SK-N-SH (cell line): Measurements from ENCODE around the gene KIAA1549. TPM values are rescaled to one million over a fixed set of nuclear protein-coding genes. Genes with fewer than 3 reads are reported as not detected.

Experiments used
- CTCF ChIA-PET: fragments of 300-600, 350-600 bp; formaldehyde crosslinking; extraction: SDS; loops from one replicate; lab custom pipeline; 2021; lab: Yijun Ruan, JAX
- POLR2A ChIA-PET: fragments of 350-600 bp; sonication (Branson Sonifier 250); formaldehyde crosslinking; extraction: SDS; loops from one replicate; lab custom pipeline; 2020; ENCODE audit warnings: antibody characterized with exemption, inconsistent platforms; lab: Yijun Ruan, JAX
- DNase-seq: peaks from one replicate; pipeline ENCODE4 v3.0.0; 2012
- H2AFZ ChIP-seq: fragments of 200-600 bp; sonication (generic); 2 replicates; pipeline ENCODE4 v1.8.1; 2016; ENCODE audit warnings: antibody characterized with exemption, mild to moderate bottlenecking, low read depth
- H3F3A ChIP-seq: fragments of 200-600 bp; sonication (generic); replicated peaks from 2 replicates; pipeline ENCODE3; 2016; ENCODE audit warnings: antibody characterized with exemption, mild to moderate bottlenecking; ENCODE audit not compliant: insufficient read depth
- H3K27ac ChIP-seq, 2 experiments: fragments of 200-500 bp in 1 of 2; fragments of 200-600 bp in 1 of 2; sonication (Bioruptor generic) in 1 of 2; sonication (generic), shearing (Covaris generic) in 1 of 2; 2 replicates each; pipeline versions ENCODE4 v1.5.1 to v1.6.1; 2014 to 2016; ENCODE audit warnings: low read depth in 2 of 2, inconsistent platforms in 1 of 2, low read length in 1 of 2, mild to moderate bottlenecking in 1 of 2, mixed read lengths in 1 of 2
- H3K27me3 ChIP-seq: fragments of 200-600 bp; sonication (generic), shearing (Covaris generic); 2 replicates; pipeline ENCODE4 v1.6.1; 2016; ENCODE audit warnings: mixed run types; ENCODE audit not compliant: insufficient read depth
- H3K36me3 ChIP-seq, 2 experiments: fragments of 200-500 bp in 1 of 2; fragments of 200-600 bp in 1 of 2; sonication (Bioruptor generic) in 1 of 2; sonication (generic) in 1 of 2; replicated peaks in 1 of 2; 2 replicates each; pipeline versions ENCODE3 to v1.5.1; 2014 to 2016; ENCODE audit warnings: low read length in 1 of 2, mild to moderate bottlenecking in 1 of 2; ENCODE audit not compliant: insufficient read depth in 2 of 2, control insufficient read depth in 1 of 2
- H3K4me1 ChIP-seq, 2 experiments: fragments of 200-500 bp in 1 of 2; fragments of 200-600 bp in 1 of 2; sonication (Bioruptor generic) in 1 of 2; sonication (generic), shearing (Covaris generic) in 1 of 2; 2 replicates each; pipeline versions ENCODE4 v1.5.1 to v1.6.1; 2014 to 2016; ENCODE audit warnings: low read depth in 1 of 2, low read length in 1 of 2, mixed run types in 1 of 2; ENCODE audit not compliant: insufficient read depth in 2 of 2, control insufficient read depth in 1 of 2
- H3K4me2 ChIP-seq: fragments of 200-600 bp; sonication (generic), shearing (Covaris generic); 2 replicates; pipeline ENCODE4 v1.6.1; 2017; ENCODE audit warnings: mixed run types
- H3K4me3 ChIP-seq, 2 experiments: fragments of 200-500 bp in 1 of 2; fragments of 200-600 bp in 1 of 2; sonication (Bioruptor generic) in 1 of 2; sonication (generic), shearing (Covaris generic) in 1 of 2; 2 replicates each; pipeline versions ENCODE4 v1.5.1 to v1.8.1; 2014 to 2016; ENCODE audit warnings: low read depth in 2 of 2, inconsistent platforms in 1 of 2, low read length in 1 of 2, mild to moderate bottlenecking in 1 of 2, mixed read lengths in 1 of 2, moderate library complexity in 1 of 2
- H3K79me2 ChIP-seq: fragments of 200-600 bp; sonication (generic); 2 replicates; pipeline ENCODE4 v1.8.1; 2017; ENCODE audit warnings: mild to moderate bottlenecking; ENCODE audit not compliant: insufficient read depth
- H3K9ac ChIP-seq: fragments of 200-600 bp; sonication (generic); 2 replicates; pipeline ENCODE4 v1.6.1; 2017; ENCODE audit warnings: mixed run types
- H3K9me2 ChIP-seq: fragments of 200-600 bp; sonication (generic); 2 replicates; pipeline ENCODE4 v1.6.1; 2017; ENCODE audit warnings: mixed run types
- H3K9me3 ChIP-seq: fragments of 200-600 bp; sonication (generic); 2 replicates; pipeline ENCODE4 v1.6.1; 2017; ENCODE audit warnings: mixed run types, mild to moderate bottlenecking, moderate library complexity
- H4K20me1 ChIP-seq: fragments of 200-600 bp; sonication (generic); 2 replicates; pipeline ENCODE4 v1.6.1; 2017; ENCODE audit warnings: mild to moderate bottlenecking, mixed run types; ENCODE audit not compliant: insufficient read depth
- CHD2 ChIP-seq: fragments of 150-350 bp; IDR thresholded peaks from 2 replicates; pipeline ENCODE4 v1.6.1; 2018; ENCODE audit warnings: low read length; ENCODE audit not compliant: partially characterized antibody
- FOXM1 ChIP-seq: IDR thresholded peaks from 2 replicates; pipeline ENCODE4 v1.4.0; 2012; ENCODE audit warnings: low read depth, mild to moderate bottlenecking
- IRF3 ChIP-seq: fragments of 150-350 bp; IDR thresholded peaks from 2 replicates; pipeline ENCODE4 v1.6.1; 2016; ENCODE audit warnings: mild to moderate bottlenecking, low read depth, low read length
- PBX3 ChIP-seq: IDR thresholded peaks from 2 replicates; pipeline ENCODE4; 2012
- RAD21 ChIP-seq: IDR thresholded peaks from 2 replicates; pipeline ENCODE4 v1.6.1; 2012; ENCODE audit warnings: mild to moderate bottlenecking, low read length
- RFX5 ChIP-seq: IDR thresholded peaks from 2 replicates; pipeline ENCODE4 v1.6.1; 2012; ENCODE audit warnings: mild to moderate bottlenecking, improper control_type of control experiment, low read length
- SMC3 ChIP-seq: IDR thresholded peaks from 2 replicates; pipeline ENCODE4 v1.6.1; 2012; ENCODE audit warnings: low read depth, low read length, improper control_type of control experiment
- TAF1 ChIP-seq: IDR thresholded peaks from 2 replicates; pipeline ENCODE4 v1.6.1; 2012; ENCODE audit warnings: low read depth, mild to moderate bottlenecking, low read length, moderate library complexity, borderline replicate concordance
- TEAD4 ChIP-seq: IDR thresholded peaks from 2 replicates; pipeline ENCODE4 v1.4.0; 2012; ENCODE audit warnings: mild to moderate bottlenecking, borderline replicate concordance; ENCODE audit not compliant: insufficient read depth
- USF1 ChIP-seq: IDR thresholded peaks from 2 replicates; pipeline ENCODE4 v1.4.0; 2012; ENCODE audit warnings: low read depth, borderline replicate concordance
- YY1 ChIP-seq: IDR thresholded peaks from 2 replicates; pipeline ENCODE4 v1.4.0; 2012; ENCODE audit warnings: low read depth, mild to moderate bottlenecking
- ZBTB33 ChIP-seq: IDR thresholded peaks from 2 replicates; pipeline ENCODE4 v1.4.0; 2012; ENCODE audit warnings: low read depth, borderline replicate concordance
- WGBS: methylation state at CpG from one replicate; pipeline ENCODE4 v1.1.6; 2017; ENCODE audit warnings: low lambda C conversion rate; 5-methylcytosine and 5-hydroxymethylcytosine counted together
- polyA plus RNA-seq, 3 experiments: library from polyadenylated mRNA; depleted of rRNA; stranded (reverse); fragments of >200 nt; gene quantifications; 2 replicates each; pipeline ENCODE4 v1.2.3, GENCODE V29; 2012

Gene KIAA1549
- polyA plus RNA-seq, 1 of the 3 experiments (the other 2 are of a cell fraction) = 3.6 TPM

- no peak for TF ChIP-seq ZBTB33
- no peak for TF ChIP-seq SMC3
- no peak for TF ChIP-seq TAF1
- TF ChIP-seq IRF3 = no peak
- no peak for TF ChIP-seq FOXM1
- no peak for TF ChIP-seq RFX5
- no peak for TF ChIP-seq USF1
Measured at GRCh38 chr7:138911007-138911406, 70.2 kb downstream of the KIAA1549 start (continued).

GRCh38 chr7:138907850-138908249 lies 73.3 kb downstream of the KIAA1549 start:
- Histone ChIP-seq H3F3A (no peaks in the 10 kb centered on the region), H3K9ac (no peak overlapping the region), H3K27ac (no peak overlapping the region), H3K9me3 (no peaks in the 10 kb centered on the region), H3K4me1 (peaks cover 0 to 3% of the 10 kb centered on the region in 2 experiments; a peak in 1 of 4 replicates), H3K79me2 (no peaks in the 10 kb centered on the region), H3K4me3 (no peak overlapping the region), H2AFZ (no peak overlapping the region), H3K27me3 (no peaks in the 10 kb centered on the region), H3K36me3 (peaks cover 43 to 65% of the 10 kb centered on the region in 2 experiments), H3K4me2 (no peak overlapping the region), H4K20me1 (0 out of 2 replicates have a peak, but pooled peaks cover 4% of the 10 kb centered on the region), H3K9me2 (no peaks in the 10 kb centered on the region)
- TF ChIP-seq YY1 = no peak
- peak; percentile 51 for TF ChIP-seq RAD21
- no peak for TF ChIP-seq TEAD4
- TF ChIP-seq CHD2 = no peak
- no peak for TF ChIP-seq PBX3
- CTCF ChIA-PET = interaction anchor here (0.9 to 5.0 kb wide), 9 partner anchors 11 to 172 kb away, joined by 3 to 41 read pairs (median 3); partner anchors contain the start of gene KIAA1549
- DNase-seq = no peak
- POLR2A ChIA-PET = no interaction called here
- 90% methylated on average over 8 of the region's 8 CpGs for WGBS
